HG02588 (cell line): ENCODE measurements around the gene APOBEC2.
A peak's percentile ranks its signal among the peaks of the same experiment; 100 is the strongest.

Experiments
- ATAC-seq: cut with Tn5 transposase; IDR thresholded peaks from one replicate; pipeline ENCODE4 v1.9.1; 2021; ENCODE audit warnings: mild to moderate bottlenecking, moderate library complexity; ENCODE audit not compliant: unreplicated experiment

The APOBEC2 gene

GRCh38 chr6:41058783-41059181 lies 5.8 kb downstream of the APOBEC2 start:
- no peak for ATAC-seq

- ATAC-seq: no peak
Observed at GRCh38 chr6:41059556-41059955, 6.6 kb downstream of the APOBEC2 start.

- ATAC-seq: no peak
Observed at GRCh38 chr6:41061196-41061726, 8.3 kb downstream of the APOBEC2 start.

- ATAC-seq: no peak
Observed at GRCh38 chr6:41062056-41062455, 9.1 kb downstream of the APOBEC2 start.

- ATAC-seq: no peak
Observed at GRCh38 chr6:41063884-41064285, 10.9 kb downstream of the APOBEC2 start.

- no peak for ATAC-seq
Observed at GRCh38 chr6:41064841-41065240, 11.8 kb downstream of the APOBEC2 start.

GRCh38 chr6:41065550-41066026 lies 12.6 kb downstream of the APOBEC2 start:
- ATAC-seq: no peak

- ATAC-seq: no peak
Observed at GRCh38 chr6:41066867-41067304, 13.9 kb downstream of the APOBEC2 start.

GRCh38 chr6:41071501-41071922 lies 18.5 kb downstream of the APOBEC2 start:
- no peak for ATAC-seq

- peak; percentile 65 for ATAC-seq
Observed at GRCh38 chr6:41071923-41072835, 19.2 kb downstream of the APOBEC2 start, which contains the start of gene OARD1. OARD1 (minus strand) TSS chr6:41072356; CDS start chr6:41071634, 722 bp downstream.

GRCh38 chr6:41072836-41073202 lies 19.8 kb downstream of the APOBEC2 start, which contains the start of gene NFYA:
NFYA (plus strand) TSS chr6:41072974; CDS start chr6:41079090, 6,116 bp downstream.
- ATAC-seq: peak; percentile 58

- peak; percentile 27 for ATAC-seq
Observed at GRCh38 chr6:41073203-41073967, 20.4 kb downstream of the APOBEC2 start.

GRCh38 chr6:41073968-41074691 lies 21.1 kb downstream of the APOBEC2 start:
- ATAC-seq: no peak

GRCh38 chr6:41074692-41075436 lies 21.9 kb downstream of the APOBEC2 start:
- no peak for ATAC-seq

- no peak for ATAC-seq
Observed at GRCh38 chr6:41075651-41076626, 22.9 kb downstream of the APOBEC2 start.

GRCh38 chr6:41077536-41077935 lies 24.5 kb downstream of the APOBEC2 start:
- ATAC-seq: no peak

GRCh38 chr6:41078101-41078500 lies 25.1 kb downstream of the APOBEC2 start:
- no peak for ATAC-seq

GRCh38 chr6:41079080-41079479 lies 26.1 kb downstream of the APOBEC2 start:
- ATAC-seq: no peak

- ATAC-seq: no peak
Observed at GRCh38 chr6:41080621-41081020, 27.6 kb downstream of the APOBEC2 start.
